Measurements from ENCODE around the gene MFSD2A.

- no peak for TF ChIP-seq RAD51 (IDR thresholded peaks at IDR 0.05)
- no peak for TF ChIP-seq ZNF592 (IDR thresholded peaks at IDR 0.05)
- TF ChIP-seq SREBF2 (IDR thresholded peaks at IDR 0.05; ENCODE audit: low read length): no peak
Measured at GRCh38 chr1:39925721-39926342, 29.1 kb upstream of the MFSD2A start.

Measured in GM12878 (cell line).